ENCODE results near the gene KCNMA1.

KCNMA1 gene

GRCh38 chr10:77291596-77292505 lies 345.8 kb downstream of the KCNMA1 start:
- Histone ChIP-seq H3K4me2 (no peak overlapping the region), H4K20me1 (no peaks in the 10 kb centered on the region), H3K4me3 (no peak overlapping the region), H3K9me3 (no peaks in the 10 kb centered on the region), H3K27ac (no peak overlapping the region), H3K9ac (no peak overlapping the region), H3K36me3 (no peaks in the 10 kb centered on the region), H3K27me3 (no peaks in the 10 kb centered on the region), H3K4me1 (peaks cover 20% of the 10 kb centered on the region)
- TF ChIP-seq Cebpa-rat (IDR thresholded peaks at IDR 0.05), result no peak

- Histone ChIP-seq H3K27ac (no peak overlapping the region), H3K27me3 (no peaks in the 10 kb centered on the region), H3K36me3 (no peaks in the 10 kb centered on the region), H3K9me3 (no peaks in the 10 kb centered on the region), H3K9ac (no peak overlapping the region), H4K20me1 (no peaks in the 10 kb centered on the region), H3K4me1 (peaks cover 20% of the 10 kb centered on the region), H3K4me2 (peak overlapping the region; percentile 45), H3K4me3 (no peak overlapping the region)
- TF ChIP-seq Cebpa-rat (IDR thresholded peaks at IDR 0.05), result no peak
These were observed 347.0 kb downstream of the KCNMA1 start for GRCh38 chr10:77290528-77291155.

GRCh38 chr10:77289790-77290189 lies 347.8 kb downstream of the KCNMA1 start:
- H3K36me3 ChIP-seq, result no peaks in the 10 kb centered on the region
- H3K4me3 ChIP-seq, result no peak overlapping the region
- no peaks in the 10 kb centered on the region for H3K27me3 ChIP-seq
- H3K4me1 ChIP-seq, result peaks cover 20% of the 10 kb centered on the region
- no peak overlapping the region for H3K9ac ChIP-seq
- no peak for TF ChIP-seq Cebpa-rat (IDR thresholded peaks at IDR 0.05)
- H3K9me3 ChIP-seq, result no peaks in the 10 kb centered on the region
- no peak overlapping the region for H3K27ac ChIP-seq
- H4K20me1 ChIP-seq, result no peaks in the 10 kb centered on the region
- no peak overlapping the region for H3K4me2 ChIP-seq

- Histone ChIP-seq H3K9me3 (no peaks in the 10 kb centered on the region), H4K20me1 (no peaks in the 10 kb centered on the region), H3K4me2 (no peak overlapping the region), H3K9ac (no peak overlapping the region), H3K4me3 (no peak overlapping the region), H3K4me1 (peaks cover 20% of the 10 kb centered on the region), H3K27ac (no peak overlapping the region), H3K27me3 (no peaks in the 10 kb centered on the region), H3K36me3 (no peaks in the 10 kb centered on the region)
- TF ChIP-seq Cebpa-rat (IDR thresholded peaks at IDR 0.05), result no peak
These were observed 348.5 kb downstream of the KCNMA1 start for GRCh38 chr10:77289027-77289501.

GRCh38 chr10:77287647-77288120 lies 349.9 kb downstream of the KCNMA1 start:
- H3K27ac ChIP-seq, result no peak overlapping the region

GRCh38 chr10:77286531-77287508 lies 350.8 kb downstream of the KCNMA1 start:
- no peak overlapping the region for H3K4me2 ChIP-seq
- H3K4me1 ChIP-seq, result peaks cover 19% of the 10 kb centered on the region
- TF ChIP-seq Cebpa-rat (IDR thresholded peaks at IDR 0.05), result no peak
- H3K27ac ChIP-seq, result no peak overlapping the region
- no peaks in the 10 kb centered on the region for H3K36me3 ChIP-seq
- H3K9me3 ChIP-seq, result no peaks in the 10 kb centered on the region
- H3K4me3 ChIP-seq, result no peak overlapping the region
- no peaks in the 10 kb centered on the region for H3K27me3 ChIP-seq
- H3K9ac ChIP-seq, result no peak overlapping the region
- H4K20me1 ChIP-seq, result no peaks in the 10 kb centered on the region

More at GRCh38 chr10:77287647-77288120, 349.9 kb downstream of the KCNMA1 start:
- no peak overlapping the region for H3K4me2 ChIP-seq
- no peak overlapping the region for H3K9ac ChIP-seq
- no peak overlapping the region for H3K4me3 ChIP-seq
- no peaks in the 10 kb centered on the region for H3K36me3 ChIP-seq
- H3K27me3 ChIP-seq, result no peaks in the 10 kb centered on the region
- H4K20me1 ChIP-seq, result no peaks in the 10 kb centered on the region
- no peaks in the 10 kb centered on the region for H3K9me3 ChIP-seq
- H3K4me1 ChIP-seq, result peaks cover 11% of the 10 kb centered on the region
- TF ChIP-seq Cebpa-rat (IDR thresholded peaks at IDR 0.05), result no peak

DNA sequence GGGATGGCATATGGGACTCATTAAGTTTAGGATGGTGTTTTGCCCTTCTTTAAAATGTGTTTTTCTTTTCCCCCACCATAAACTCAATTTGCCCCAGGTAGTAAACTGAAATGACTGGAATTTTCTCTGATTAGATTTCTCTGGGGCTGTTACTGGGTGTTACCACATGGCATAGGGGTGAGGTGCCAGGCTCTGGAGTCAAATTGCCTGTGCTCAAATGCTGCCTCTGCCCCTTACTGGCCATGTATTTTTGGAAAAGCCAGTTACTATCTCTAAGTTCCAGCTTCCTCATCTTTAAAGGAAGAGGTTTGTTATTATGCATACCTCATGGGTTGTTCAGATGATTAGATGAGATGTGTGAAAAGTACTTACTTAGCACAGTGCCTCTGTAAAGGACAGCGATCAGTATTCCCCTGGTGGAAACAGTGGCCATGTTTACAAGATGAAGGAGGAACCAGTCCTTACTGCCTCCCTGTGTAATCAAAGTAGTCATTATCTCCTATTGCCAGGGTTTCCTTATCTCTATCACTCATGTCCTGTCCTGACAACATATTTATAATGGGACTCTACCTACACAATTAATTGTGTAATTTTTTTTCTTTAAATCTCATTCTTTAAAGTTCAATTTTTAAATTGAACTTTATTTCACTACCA lies 352.0 kb downstream of the KCNMA1 start:
- Histone ChIP-seq H3K27me3 (no peaks in the 10 kb centered on the region), H3K36me3 (no peaks in the 10 kb centered on the region), H3K4me1 (peaks cover 24% of the 10 kb centered on the region), H3K9me3 (no peaks in the 10 kb centered on the region), H3K4me3 (no peak overlapping the region), H3K4me2 (no peak overlapping the region), H3K9ac (no peak overlapping the region), H4K20me1 (no peaks in the 10 kb centered on the region), H3K27ac (no peak overlapping the region)
- no peak for TF ChIP-seq Cebpa-rat (IDR thresholded peaks at IDR 0.05)

- Histone ChIP-seq H3K4me3 (no peak overlapping the region), H3K4me1 (peaks cover 20% of the 10 kb centered on the region), H4K20me1 (no peaks in the 10 kb centered on the region), H3K27me3 (no peaks in the 10 kb centered on the region), H3K4me2 (no peak overlapping the region), H3K9ac (no peak overlapping the region), H3K9me3 (peaks cover 8% of the 10 kb centered on the region; the same call in 1 of the 2 replicates), H3K27ac (no peak overlapping the region), H3K36me3 (no peaks in the 10 kb centered on the region)
- no peak for TF ChIP-seq Cebpa-rat (IDR thresholded peaks at IDR 0.05)
These were observed 352.8 kb downstream of the KCNMA1 start for GRCh38 chr10:77284797-77285196.

DNA sequence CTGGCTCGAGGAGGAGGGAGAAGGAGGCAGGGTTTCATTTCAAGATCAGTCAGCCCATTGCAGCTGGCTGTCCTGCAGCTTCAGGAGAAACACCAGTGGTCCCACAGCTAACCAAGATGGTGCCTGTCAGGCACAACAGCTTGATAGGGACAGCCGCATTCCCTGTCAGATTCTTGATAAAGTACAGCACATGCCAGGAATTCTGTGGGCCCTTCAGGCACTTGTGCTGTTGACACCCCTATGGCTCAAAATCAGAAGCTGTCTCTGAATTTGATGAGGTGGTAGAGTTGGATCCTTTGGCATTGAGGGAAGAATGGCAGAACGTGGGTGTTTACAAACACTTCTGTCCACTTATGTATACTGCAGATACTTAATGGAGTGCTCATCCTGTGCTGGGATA lies 354.3 kb downstream of the KCNMA1 start:
- H3K4me1 ChIP-seq, result peaks cover 35% of the 10 kb centered on the region
- H3K4me3 ChIP-seq, result no peak overlapping the region
- no peaks in the 10 kb centered on the region for H3K36me3 ChIP-seq
- H3K27ac ChIP-seq, result no peak overlapping the region
- H3K9ac ChIP-seq, result no peak overlapping the region
- H3K9me3 ChIP-seq, result peaks cover 11% of the 10 kb centered on the region; the same call in 1 of the 2 replicates
- no peaks in the 10 kb centered on the region for H4K20me1 ChIP-seq
- TF ChIP-seq Cebpa-rat (IDR thresholded peaks at IDR 0.05), result no peak
- H3K4me2 ChIP-seq, result no peak overlapping the region
- H3K27me3 ChIP-seq, result no peaks in the 10 kb centered on the region
